AG04450 (cell line): ENCODE data around the gene ZFX. TPM values are rescaled to one million over a fixed set of nuclear protein-coding genes. Genes with fewer than 3 reads are reported as not detected.
A peak's percentile ranks its signal among the peaks of the same experiment; 100 is the strongest.

Source experiments
- CTCF ChIA-PET: fragments of 300-600, 350-600 bp; formaldehyde crosslinking; extraction: SDS; loops from one replicate; lab custom pipeline; 2022; ENCODE audit warnings: antibody characterized with exemption, inconsistent platforms; lab: Charles Lee
- POLR2A ChIA-PET: fragments of 350-600 bp; formaldehyde crosslinking; extraction: SDS; loops from one replicate; lab custom pipeline; 2021; ENCODE audit warnings: antibody characterized with exemption, inconsistent platforms; lab: Yijun Ruan, JAX
- DNase-seq: peaks from one replicate; pipeline ENCODE4 v3.0.0-alpha.2; 2011; ENCODE audit warnings: low read depth, low spot score
- H3K27ac ChIP-seq: one replicate; pipeline ENCODE4 v1.5.1; 2012; ENCODE audit warnings: low read depth, low read length, control low read depth
- H3K27me3 ChIP-seq: one replicate; pipeline ENCODE4 v1.6.0; 2012; ENCODE audit warnings: low read length; ENCODE audit not compliant: control insufficient read depth, insufficient read depth
- H3K4me3 ChIP-seq: 2 replicates; pipeline ENCODE4 v1.5.1; 2011; ENCODE audit warnings: mild to moderate bottlenecking, low read depth, low read length, control low read depth
- H3K9me3 ChIP-seq: 2 replicates; pipeline ENCODE4 v1.5.1; 2012; ENCODE audit warnings: low read length; ENCODE audit not compliant: control insufficient read depth, insufficient read depth
- CTCF ChIP-seq: IDR thresholded peaks from 2 replicates; pipeline ENCODE4 v1.5.1; 2011; ENCODE audit warnings: low read depth, low read length, control low read depth, inconsistent platforms
- polyA plus RNA-seq: library from polyadenylated mRNA; depleted of rRNA; stranded (reverse); fragments of >200 nt; gene quantifications from 2 replicates; pipeline ENCODE4 v1.2.3, GENCODE V29; 2011

Gene ZFX
- polyA plus RNA-seq, 1 experiment: 23.1 TPM

DNA sequence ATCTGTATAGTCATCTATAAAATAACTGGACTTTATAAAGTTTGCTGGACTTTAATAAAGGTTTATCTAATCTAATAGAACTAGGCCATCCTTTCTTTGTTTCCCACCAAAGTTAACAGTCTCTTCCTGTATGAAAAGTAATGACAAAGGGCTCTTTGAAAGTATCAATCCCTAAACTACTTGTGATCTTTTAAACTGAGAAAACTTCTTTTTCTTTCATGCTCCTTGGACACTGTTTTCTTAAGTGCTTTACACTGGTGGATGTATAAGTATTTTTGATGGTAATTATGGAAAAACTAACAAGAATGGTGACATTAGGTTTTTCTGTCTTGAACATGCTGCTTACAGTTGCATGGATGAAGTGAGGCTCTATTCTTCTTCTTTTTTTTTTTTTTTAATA is 2.4 kb upstream of the ZFX start:
- CTCF ChIA-PET: no interaction called here
- no peak overlapping the region for H3K27ac ChIP-seq

DNA sequence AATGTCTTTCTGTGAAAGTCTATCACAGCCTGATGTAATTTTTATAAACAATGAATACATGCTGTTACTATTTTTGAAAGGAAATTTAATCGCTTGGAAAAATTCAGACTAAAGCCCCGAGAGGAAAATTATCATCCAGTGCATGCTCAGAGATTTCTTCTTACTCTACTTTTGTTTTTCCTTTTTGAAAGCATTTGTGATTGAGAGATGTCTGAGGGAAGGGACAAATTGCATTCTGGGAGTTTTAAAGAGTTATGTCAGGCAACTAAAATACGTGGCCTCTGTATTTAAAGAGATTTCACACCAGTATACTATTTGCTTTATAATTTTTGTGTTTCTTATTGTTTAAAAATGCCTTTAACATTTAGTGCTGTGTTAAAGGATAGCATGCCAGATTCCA is 1.4 kb upstream of the ZFX start:
- CTCF ChIA-PET: no interaction called here
- DNase-seq: no peak

More for the DNA sequence above, 2.4 kb upstream of the ZFX start:
- H3K9me3 ChIP-seq: no peaks in the 10 kb centered on the region
- no peak overlapping the region for H3K4me3 ChIP-seq
- DNase-seq: no peak
- no peaks in the 10 kb centered on the region for H3K27me3 ChIP-seq
- POLR2A ChIA-PET: no interaction called here
- no peak for TF ChIP-seq CTCF

DNA sequence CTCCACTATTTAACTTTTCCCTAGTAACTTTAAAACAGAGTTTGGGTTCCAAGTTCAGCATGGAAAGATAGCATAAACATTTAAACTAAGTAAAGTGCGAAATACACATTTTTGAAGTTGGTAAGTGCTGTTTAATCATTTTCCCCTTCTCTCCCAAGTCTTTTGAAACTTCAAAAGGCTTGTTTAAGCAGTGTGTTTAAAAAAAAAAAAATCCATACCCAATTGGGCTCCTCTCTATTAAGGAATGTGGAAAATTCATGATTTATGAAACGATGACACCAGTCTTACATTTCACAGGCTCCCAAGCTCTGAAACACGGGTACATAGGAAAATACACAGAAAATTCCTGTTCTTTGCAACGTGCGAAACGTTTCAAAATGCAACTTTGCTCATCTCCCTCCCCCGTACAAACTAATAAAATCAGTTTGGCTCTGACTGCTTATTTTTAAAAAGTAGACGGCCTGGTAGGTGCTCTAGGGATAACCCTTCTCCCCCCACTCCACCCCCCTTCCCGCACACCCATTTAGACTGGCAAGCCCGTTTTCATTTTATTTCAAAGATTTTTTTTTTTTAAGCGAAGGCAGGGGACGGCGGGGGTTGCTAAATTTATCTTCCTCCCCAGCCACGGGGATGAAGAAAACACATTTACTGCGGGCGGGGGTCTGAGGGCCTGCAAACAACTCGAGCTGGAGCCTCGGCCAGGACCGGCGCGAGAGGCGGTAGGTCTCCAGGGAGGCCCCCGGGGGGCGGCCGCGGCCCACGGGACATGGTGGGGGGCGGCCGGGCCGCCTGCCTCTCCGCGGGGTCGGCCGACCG is 786 bp upstream of the ZFX start:
- H3K9me3 ChIP-seq: no peaks in the 10 kb centered on the region
- ChIA-PET POLR2A (interaction anchor here (0.7 to 1.0 kb wide), 4 partner anchors 23 to 411 kb away, joined by 3 to 6 read pairs (median 4); partner anchors contain the start of gene EIF2S3), CTCF (no interaction called here)
- TF ChIP-seq CTCF: no peak
- peak overlapping the region; percentile 57 for H3K4me3 ChIP-seq
- DNase-seq: no peak
- no peaks in the 10 kb centered on the region for H3K27me3 ChIP-seq
- peak overlapping the region; percentile 78 for H3K27ac ChIP-seq

More for the DNA sequence above, 1.4 kb upstream of the ZFX start:
- Histone ChIP-seq H3K4me3 (no peak overlapping the region), H3K27me3 (no peaks in the 10 kb centered on the region), H3K9me3 (no peaks in the 10 kb centered on the region), H3K27ac (no peak overlapping the region)
- TF ChIP-seq CTCF: no peak
- POLR2A ChIA-PET: interaction anchor here (0.7 kb wide), 1 partner anchor 411 kb away, joined by 5 read pairs; no protein-coding TSS in a partner anchor

DNA sequence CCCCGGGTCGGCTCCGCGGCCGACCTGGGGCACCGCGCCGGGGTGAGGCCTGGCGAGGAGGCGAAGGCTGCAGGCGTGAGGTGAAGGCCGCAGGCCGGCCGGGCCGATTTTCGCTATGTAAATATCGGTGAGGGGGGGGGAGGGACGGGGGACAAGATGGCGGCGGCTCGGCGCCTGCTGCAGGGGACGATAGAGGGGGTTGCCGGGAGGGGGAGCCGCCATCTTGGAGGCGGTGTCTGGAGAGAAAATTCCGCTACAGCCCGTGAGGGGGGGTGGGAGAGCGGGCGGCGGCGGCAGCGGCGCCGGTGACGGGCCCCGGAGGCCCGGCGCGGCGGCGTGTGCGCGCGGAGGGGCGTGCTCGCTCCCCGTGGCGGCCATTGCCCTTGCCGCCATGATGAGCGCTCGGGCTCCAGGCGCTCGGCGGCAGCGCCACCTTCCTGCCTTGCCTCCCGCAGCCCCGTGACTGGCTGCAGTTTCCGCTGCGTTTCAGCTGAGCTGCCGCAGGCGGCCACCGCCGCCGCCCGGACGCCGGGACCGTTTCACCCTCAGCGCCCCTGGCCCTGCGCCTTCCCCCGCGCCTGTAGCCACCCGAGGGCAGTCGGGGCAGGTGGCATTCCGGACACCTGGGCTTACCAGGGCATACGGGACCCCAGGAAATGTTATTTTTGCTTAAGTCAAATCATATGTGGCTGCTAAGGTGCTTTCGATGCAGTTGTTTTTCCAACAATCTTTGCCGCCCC is 692 bp downstream of the ZFX start:
- POLR2A ChIA-PET: interaction anchor here (0.5 to 1.0 kb wide), 2 partner anchors 92 to 96 kb away, joined by 6 read pairs; partner anchors contain the start of gene EIF2S3
- DNase-seq: peak; percentile 66
- H3K27ac ChIP-seq: peak overlapping the region; percentile 33
- peak; percentile 32; the same call in 1 of the 2 replicates for TF ChIP-seq CTCF
- no peaks in the 10 kb centered on the region for H3K9me3 ChIP-seq
- peak overlapping the region; percentile 73 for H3K4me3 ChIP-seq
- CTCF ChIA-PET: no interaction called here
- no peaks in the 10 kb centered on the region for H3K27me3 ChIP-seq
